IPS DF 19.7 (cell line): ENCODE results near the gene ZFP36.

Source experiments
- DNase-seq: peaks from one replicate; pipeline ENCODE4 v3.0.0-alpha.2; 2013; ENCODE audit warnings: low read depth, low spot score

Gene ZFP36

GRCh38 chr19:39405958-39406655 is 540 bp upstream of the ZFP36 start:
- DNase-seq = no peak

DNA sequence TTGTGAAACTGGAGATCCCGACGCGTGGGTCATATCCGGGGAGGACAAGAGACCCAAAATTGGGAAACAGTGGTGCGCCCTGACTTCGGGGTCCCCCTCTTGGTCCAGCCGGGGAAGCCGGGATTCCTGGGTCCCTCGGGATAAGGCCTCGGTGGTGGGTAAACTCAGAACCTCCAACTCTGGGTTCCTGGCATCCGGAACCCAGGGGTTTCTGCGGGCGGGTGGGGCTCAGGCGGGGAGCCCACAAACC is 688 bp downstream of the ZFP36 start:
- DNase-seq = no peak

- DNase-seq = no peak
Measured at GRCh38 chr19:39407660-39408391, 1.2 kb downstream of the ZFP36 start.

- no peak for DNase-seq
Measured at GRCh38 chr19:39408392-39409207, 2.0 kb downstream of the ZFP36 start.

- no peak for DNase-seq
Measured at GRCh38 chr19:39409208-39410016, 2.8 kb downstream of the ZFP36 start.

DNA sequence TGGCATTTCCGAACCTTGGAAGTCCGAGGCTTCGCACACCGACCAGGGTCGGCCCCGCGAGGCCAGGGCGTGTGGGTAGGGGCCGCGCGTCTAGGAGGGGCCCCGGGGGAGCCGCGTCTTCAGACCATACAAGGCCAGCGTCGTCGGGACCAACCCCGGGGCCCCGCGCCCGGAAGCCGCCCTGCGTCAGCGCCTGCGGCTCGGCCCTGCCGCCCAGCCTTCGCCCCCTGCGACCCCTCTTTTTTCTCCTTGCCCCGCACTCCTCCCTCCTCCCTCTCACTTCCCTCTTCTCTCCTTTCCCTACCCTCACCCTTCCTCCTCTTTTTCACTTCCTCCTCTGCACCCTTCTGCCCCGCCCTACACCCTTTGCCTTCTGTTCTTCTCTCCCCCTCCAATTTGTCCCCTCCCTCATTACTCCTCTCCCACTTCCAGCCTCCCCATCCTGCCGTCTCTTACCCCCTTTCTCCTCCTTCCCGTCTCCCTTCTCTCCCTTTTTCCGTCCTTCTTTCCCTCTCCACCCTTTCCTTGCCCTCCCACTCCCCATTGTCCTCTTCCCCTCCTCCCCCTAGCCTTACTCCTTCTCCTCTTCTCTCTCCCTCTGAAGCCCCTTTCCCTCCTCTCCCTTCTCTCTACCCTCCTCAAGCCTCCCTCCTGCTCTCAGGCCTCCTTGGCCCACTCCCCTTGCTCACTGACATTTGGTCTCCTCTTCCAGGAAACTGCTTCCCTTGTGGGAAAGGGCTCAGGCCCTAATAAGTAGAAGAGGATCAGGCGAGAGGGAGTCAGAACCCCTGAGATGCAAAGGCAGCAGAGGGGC is 3.6 kb downstream of the ZFP36 start:
- DNase-seq = no peak

- DNase-seq = no peak
Measured at GRCh38 chr19:39410831-39411080, 4.1 kb downstream of the ZFP36 start.

GRCh38 chr19:39411081-39411831 is 4.6 kb downstream of the ZFP36 start:
- no peak for DNase-seq

DNA sequence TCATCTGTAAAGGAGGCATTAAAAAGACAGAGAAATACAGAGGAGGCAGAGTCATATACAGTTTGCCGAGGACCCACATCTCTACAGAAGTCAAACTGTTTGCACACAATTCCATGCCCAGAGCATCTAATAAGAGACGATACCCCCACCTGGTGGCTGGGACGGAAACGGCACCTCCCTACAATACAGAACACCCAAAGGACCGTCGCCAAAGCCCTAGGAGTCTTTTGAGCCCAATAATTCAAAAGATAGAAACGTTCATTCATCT is 5.1 kb downstream of the ZFP36 start:
- no peak for DNase-seq

- DNase-seq = peak; percentile 97
Measured at GRCh38 chr19:39412100-39412866, 5.6 kb downstream of the ZFP36 start, which contains the start of gene PLEKHG2. PLEKHG2 (plus strand) TSS chr19:39412669; CDS start chr19:39414087, 1,418 bp downstream.

- no peak for DNase-seq
Measured at GRCh38 chr19:39412867-39413271, 6.2 kb downstream of the ZFP36 start.

DNA sequence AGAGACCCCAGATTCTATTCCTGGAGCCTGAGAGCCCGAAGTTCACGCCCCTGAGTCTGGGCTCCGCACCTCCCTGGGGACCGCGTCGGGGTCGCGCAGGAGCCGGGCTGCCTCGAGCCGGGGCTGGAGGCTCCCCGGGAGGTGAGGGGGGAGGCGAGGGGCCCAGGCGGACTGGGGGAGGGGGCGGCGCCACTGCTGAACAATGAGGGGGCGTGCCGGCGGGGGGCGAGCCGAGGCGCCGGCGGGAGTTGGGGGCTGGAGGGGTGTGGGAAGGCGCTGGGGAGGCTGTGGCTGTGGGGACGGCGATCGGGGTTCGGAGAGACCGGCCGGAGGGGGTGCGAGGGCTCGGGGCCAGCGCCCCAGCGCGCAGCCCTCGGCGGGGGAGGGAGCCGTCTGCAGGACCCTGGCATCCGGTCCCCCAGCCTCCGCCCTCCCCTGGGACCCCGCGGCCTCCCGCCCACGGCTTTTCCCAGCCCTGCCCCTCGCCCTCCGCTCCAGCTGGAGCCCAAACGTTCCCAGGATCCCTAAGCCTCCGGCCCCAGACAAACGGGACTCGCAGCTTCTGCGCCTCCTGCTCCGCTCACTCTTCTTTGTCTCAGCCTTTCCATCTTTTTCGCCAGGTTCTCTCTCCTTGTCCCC is 6.7 kb downstream of the ZFP36 start:
- no peak for DNase-seq

- DNase-seq = no peak
Measured at GRCh38 chr19:39413911-39414608, 7.4 kb downstream of the ZFP36 start.

DNA sequence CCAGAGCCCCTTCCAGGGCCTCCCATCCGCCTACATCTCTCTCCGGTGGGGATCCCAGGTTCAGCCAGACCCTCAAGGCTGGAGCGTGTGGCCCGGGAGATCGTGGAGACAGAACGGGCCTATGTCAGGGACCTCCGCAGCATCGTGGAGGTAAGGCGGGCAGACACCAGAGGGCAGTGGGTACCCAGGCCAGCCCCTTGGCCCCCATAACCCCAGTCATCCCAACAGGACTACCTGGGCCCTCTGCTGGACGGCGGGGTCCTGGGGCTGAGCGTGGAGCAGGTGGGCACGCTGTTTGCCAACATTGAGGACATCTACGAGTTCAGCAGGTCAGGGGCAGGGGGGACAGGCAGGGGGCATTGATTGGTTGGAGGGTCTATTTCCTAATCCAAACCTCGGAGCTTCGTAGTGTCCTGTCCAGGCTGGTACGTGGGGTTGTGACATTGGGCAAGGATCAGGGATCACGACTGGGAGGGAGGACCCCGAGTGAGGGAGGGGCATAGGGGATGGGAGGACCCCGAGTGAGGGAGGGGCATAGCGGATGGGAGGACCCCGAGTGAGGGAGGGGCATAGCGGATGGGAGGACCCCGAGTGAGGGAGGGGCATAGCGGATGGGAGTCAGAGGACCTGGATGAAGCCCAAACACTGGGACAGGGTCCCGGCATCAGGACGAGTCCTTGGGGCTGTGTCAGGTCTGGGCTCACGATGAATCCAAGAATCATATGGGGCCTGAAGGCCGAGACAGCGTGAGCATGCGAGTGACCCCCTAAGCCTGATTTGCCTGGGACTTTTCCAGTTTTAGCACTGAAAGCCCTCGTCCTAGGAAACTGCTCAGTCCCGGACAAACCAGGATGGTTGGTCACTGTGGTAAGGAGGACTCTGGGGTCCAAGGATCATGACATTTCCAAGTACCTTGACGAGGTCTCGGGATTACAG is 8.7 kb downstream of the ZFP36 start:
- DNase-seq = no peak

- no peak for DNase-seq
Measured at GRCh38 chr19:39416152-39417120, 9.8 kb downstream of the ZFP36 start.

DNA sequence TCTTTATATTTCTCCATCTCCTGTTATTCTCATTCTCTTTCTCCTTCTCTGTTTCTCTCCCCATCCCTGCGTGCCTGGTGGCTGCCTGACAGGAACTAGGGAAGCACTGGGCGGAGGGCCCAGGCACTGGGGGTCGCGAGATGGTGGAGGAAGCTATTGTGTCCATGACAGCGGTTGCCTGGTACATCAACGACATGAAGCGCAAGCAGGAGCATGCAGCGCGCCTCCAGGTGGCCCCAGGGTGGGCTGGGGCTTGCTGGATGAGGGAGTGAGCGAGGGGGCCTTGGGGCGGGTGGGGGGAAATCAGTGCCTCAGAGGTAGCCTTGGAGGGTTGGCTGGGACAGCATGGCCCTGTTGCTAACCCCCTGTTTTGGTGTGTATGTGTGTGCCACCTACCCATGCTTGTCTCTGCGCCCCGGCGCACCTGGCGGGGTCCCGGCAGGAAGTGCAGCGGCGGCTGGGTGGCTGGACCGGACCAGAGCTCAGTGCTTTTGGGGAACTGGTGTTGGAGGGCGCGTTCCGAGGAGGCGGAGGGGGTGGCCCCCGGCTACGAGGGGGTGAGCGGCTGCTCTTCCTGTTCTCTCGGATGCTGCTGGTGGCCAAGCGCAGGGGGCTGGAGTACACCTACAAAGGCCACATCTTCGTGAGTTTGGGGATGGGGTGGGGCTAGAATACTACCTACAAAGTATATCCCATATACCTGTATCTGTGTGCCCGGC is 11.0 kb downstream of the ZFP36 start:
- no peak for DNase-seq
